ENCODE data around the gene ZIC1.

Gene ZIC1

DNA sequence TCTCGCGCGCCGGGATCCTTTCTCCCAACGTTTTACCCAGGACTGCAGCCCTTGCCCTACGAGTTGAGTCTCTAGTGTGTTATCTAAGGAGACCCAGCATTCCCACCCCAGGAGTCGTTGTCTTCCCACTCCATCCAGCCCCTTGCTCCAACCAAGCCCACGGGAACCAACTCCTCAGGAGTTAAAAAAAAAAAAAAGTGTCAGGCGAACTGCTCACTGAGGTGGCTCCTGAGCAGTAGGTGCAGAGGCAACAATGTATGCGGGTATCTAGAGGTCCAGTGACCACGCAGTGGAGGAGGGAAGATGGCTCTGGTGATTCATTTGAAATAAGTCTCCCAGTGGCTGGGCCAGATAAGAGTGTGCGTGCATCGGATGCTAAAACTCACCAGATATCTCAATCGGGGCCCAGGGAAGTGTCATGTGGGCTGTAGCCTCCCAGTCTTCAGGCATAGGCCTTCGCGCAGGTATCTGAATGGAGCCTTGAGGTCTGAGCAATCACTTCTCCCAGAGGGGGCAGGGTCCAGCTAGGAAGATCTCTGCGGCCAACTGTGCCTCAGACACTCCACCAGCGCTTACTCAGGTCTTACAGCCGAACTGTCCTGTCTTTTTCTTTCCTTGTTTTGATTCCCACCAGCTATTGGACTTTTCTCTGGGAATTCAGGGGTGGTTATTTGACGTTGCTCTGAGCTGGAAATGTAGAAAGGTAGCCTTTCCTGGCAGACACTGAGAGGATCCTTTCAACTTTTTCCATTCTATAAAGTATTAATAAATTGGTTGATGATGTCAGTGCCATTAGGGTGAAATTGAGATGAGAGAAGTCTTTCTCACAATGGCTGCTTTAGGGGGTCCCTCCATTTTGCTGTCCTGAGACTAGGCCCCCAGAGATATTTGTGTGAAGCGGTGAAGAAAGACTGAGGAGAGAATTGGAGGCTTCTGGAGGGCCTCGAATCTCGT, 23.8 kb upstream of the ZIC1 start:
- Histone ChIP-seq H3K79me1 (ENCODE audit: low read length) (no peaks in the 10 kb centered on the region), H3K36me3 (ENCODE audit: control insufficient read depth in 1 of 2, insufficient read depth in 2 of 2, low read length in 2 of 2) (no peaks in the 10 kb centered on the region), H3K4me2 (ENCODE audit: low read length) (no peak overlapping the region), H3K4me1 (ENCODE audit: control insufficient read depth in 1 of 2, insufficient read depth in 2 of 2, low read length in 2 of 2) (no peaks in the 10 kb centered on the region), H3K18ac (ENCODE audit: low read length) (no peak overlapping the region), H3K14ac (ENCODE audit: low read length) (no peak overlapping the region), H3K4ac (ENCODE audit: low read depth, low read length) (no peak overlapping the region), H4K91ac (ENCODE audit: low read depth, low read length) (no peak overlapping the region), H3K9ac (ENCODE audit: low read length) (no peak overlapping the region), H3K27me3 (ENCODE audit: insufficient read depth, low read length) (peaks cover 60% of the 10 kb centered on the region), H3K23ac (ENCODE audit: low read length) (no peak overlapping the region), H3K9me3 (ENCODE audit: insufficient read depth, low read depth, low read length) (peaks cover 1% of the 10 kb centered on the region), H3K4me3 (ENCODE audit: low read depth, low read length) (no peak overlapping the region), H2AK5ac (ENCODE audit: low read length) (no peak overlapping the region), H2BK5ac (ENCODE audit: low read depth, low read length, poor library complexity) (no peak overlapping the region), H4K12ac (ENCODE audit: low read depth, low read length) (no peak overlapping the region), H3K79me2 (ENCODE audit: control insufficient read depth, insufficient read depth, low read length, poor library complexity) (no peaks in the 10 kb centered on the region), H2BK120ac (ENCODE audit: insufficient read depth, low read length, poor library complexity) (no peak overlapping the region), H2AFZ (ENCODE audit: insufficient read depth, low read length, poor library complexity) (no peak overlapping the region), H4K8ac (ENCODE audit: low read depth, low read length) (no peak overlapping the region), H2BK12ac (ENCODE audit: low read length) (no peak overlapping the region), H3K27ac (ENCODE audit: low read depth, low read length) (no peak overlapping the region)
- WGBS (ENCODE audit: extremely low coverage, insufficient coverage, insufficient read length), result no CpG with 5 or more reads among the region's 23 CpGs
- DNase-seq, result no peak

DNA sequence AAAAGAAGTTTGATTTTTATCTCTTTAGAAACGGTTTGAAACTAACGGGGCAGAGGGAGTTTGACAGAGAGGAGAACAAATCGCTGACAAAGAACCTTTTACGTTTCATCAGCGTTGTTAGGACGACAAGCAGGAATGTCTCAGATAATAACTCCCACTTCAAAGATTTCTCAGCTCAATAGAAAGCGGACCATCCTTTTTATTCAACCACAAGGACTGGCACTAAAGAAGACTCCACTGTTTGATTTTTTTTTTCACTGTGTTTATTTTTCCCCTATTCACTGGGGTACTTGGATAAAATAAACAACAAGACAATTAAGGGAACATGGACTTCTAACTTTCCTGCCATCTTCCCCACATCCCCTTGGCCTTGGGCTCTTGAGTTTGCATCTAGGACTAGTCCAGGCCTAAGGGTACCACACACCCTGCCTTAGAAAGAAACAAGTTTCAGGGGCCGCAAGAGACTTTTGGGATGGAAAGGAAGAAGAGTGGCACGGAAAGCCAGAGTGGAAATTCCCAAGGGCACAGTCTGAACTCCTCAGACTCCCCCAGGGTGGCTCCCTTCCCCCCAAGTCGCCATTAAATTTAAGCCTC, 21.8 kb upstream of the ZIC1 start:
- no peak overlapping the region for H3K4me3 ChIP-seq (ENCODE audit: low read depth, low read length)
- no peaks in the 10 kb centered on the region for H3K36me3 ChIP-seq (ENCODE audit: control insufficient read depth in 1 of 2, insufficient read depth in 2 of 2, low read length in 2 of 2)
- H3K27ac ChIP-seq (ENCODE audit: low read depth, low read length), result no peak overlapping the region
- H3K79me2 ChIP-seq (ENCODE audit: control insufficient read depth, insufficient read depth, low read length, poor library complexity), result no peaks in the 10 kb centered on the region
- H2BK120ac ChIP-seq (ENCODE audit: insufficient read depth, low read length, poor library complexity), result no peak overlapping the region
- no peak overlapping the region for H3K4me2 ChIP-seq (ENCODE audit: low read length)
- no peak overlapping the region for H4K8ac ChIP-seq (ENCODE audit: low read depth, low read length)
- no peak overlapping the region for H2BK12ac ChIP-seq (ENCODE audit: low read length)
- H3K27me3 ChIP-seq (ENCODE audit: insufficient read depth, low read length), result peaks cover 73% of the 10 kb centered on the region
- no CpG with 5 or more reads among the region's 10 CpGs for WGBS (ENCODE audit: extremely low coverage, insufficient coverage, insufficient read length)
- no peak overlapping the region for H2AFZ ChIP-seq (ENCODE audit: insufficient read depth, low read length, poor library complexity)
- no peak overlapping the region for H3K4ac ChIP-seq (ENCODE audit: low read depth, low read length)
- no peak overlapping the region for H3K9ac ChIP-seq (ENCODE audit: low read length)
- peaks cover 7 to 8% of the 10 kb centered on the region in 2 experiments for H3K4me1 ChIP-seq (ENCODE audit: control insufficient read depth in 1 of 2, insufficient read depth in 2 of 2, low read length in 2 of 2)
- no peaks in the 10 kb centered on the region for H3K79me1 ChIP-seq (ENCODE audit: low read length)
- no peak overlapping the region for H2BK5ac ChIP-seq (ENCODE audit: low read depth, low read length, poor library complexity)
- H3K9me3 ChIP-seq (ENCODE audit: insufficient read depth, low read depth, low read length), result peaks cover 9% of the 10 kb centered on the region
- DNase-seq, result no peak
- H4K12ac ChIP-seq (ENCODE audit: low read depth, low read length), result no peak overlapping the region
- H4K91ac ChIP-seq (ENCODE audit: low read depth, low read length), result no peak overlapping the region
- no peak overlapping the region for H3K23ac ChIP-seq (ENCODE audit: low read length)
- H3K18ac ChIP-seq (ENCODE audit: low read length), result no peak overlapping the region
- no peak overlapping the region for H2AK5ac ChIP-seq (ENCODE audit: low read length)
- no peak overlapping the region for H3K14ac ChIP-seq (ENCODE audit: low read length)

DNA sequence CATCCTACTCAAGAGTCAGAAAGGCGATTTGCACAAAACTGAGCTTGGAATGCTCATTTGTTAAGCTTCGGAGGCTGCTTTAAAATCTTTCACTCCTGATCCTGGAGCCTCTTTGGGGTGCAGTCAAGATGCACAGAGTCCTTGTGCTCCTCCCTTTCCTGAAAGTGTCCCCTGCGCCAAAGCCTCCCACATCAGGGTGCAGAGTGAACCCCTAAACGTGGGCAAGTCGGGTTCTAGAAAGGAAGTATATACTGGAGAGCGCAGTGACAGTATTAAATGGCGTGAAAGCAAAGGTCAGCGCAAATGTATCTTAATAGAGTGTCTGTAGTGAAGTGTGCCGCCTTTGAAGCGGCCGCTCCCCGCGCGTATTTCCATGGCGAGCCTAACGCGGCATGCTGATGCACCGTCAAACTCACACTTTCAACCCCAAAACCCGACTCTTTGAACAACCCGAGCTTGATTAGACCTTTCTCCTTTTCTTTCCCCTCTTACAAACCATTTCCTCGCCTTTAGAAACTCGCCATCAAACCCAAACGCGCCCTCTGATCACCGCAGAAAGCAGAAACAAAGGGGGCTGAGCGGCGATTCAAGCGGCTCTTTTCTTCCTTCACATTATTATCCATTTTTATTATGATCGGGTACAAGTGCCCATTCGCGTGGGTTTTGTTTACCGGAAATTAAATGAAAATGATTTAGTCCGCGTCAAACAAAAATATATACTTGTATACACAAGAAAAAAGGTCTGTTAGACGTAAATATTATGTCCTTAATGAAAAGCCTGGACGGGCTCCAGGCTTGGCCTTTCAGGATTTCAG, 21.1 kb upstream of the ZIC1 start:
- H4K12ac ChIP-seq (ENCODE audit: low read depth, low read length), result no peak overlapping the region
- no peak overlapping the region for H4K91ac ChIP-seq (ENCODE audit: low read depth, low read length)
- DNase-seq, result no peak
- H2BK12ac ChIP-seq (ENCODE audit: low read length), result no peak overlapping the region
- H3K9me3 ChIP-seq (ENCODE audit: insufficient read depth, low read depth, low read length), result peaks cover 9% of the 10 kb centered on the region
- no peaks in the 10 kb centered on the region for H3K36me3 ChIP-seq (ENCODE audit: control insufficient read depth in 1 of 2, insufficient read depth in 2 of 2, low read length in 2 of 2)
- no peak overlapping the region for H3K9ac ChIP-seq (ENCODE audit: low read length)
- H2BK5ac ChIP-seq (ENCODE audit: low read depth, low read length, poor library complexity), result no peak overlapping the region
- H3K4me3 ChIP-seq (ENCODE audit: low read depth, low read length), result no peak overlapping the region
- H4K8ac ChIP-seq (ENCODE audit: low read depth, low read length), result no peak overlapping the region
- no peak overlapping the region for H2AK5ac ChIP-seq (ENCODE audit: low read length)
- no peak overlapping the region for H2BK120ac ChIP-seq (ENCODE audit: insufficient read depth, low read length, poor library complexity)
- H3K18ac ChIP-seq (ENCODE audit: low read length), result no peak overlapping the region
- H2AFZ ChIP-seq (ENCODE audit: insufficient read depth, low read length, poor library complexity), result no peak overlapping the region
- H3K4me2 ChIP-seq (ENCODE audit: low read length), result no peak overlapping the region
- H3K23ac ChIP-seq (ENCODE audit: low read length), result no peak overlapping the region
- WGBS (ENCODE audit: extremely low coverage, insufficient coverage, insufficient read length), result no CpG with 5 or more reads among the region's 36 CpGs
- peaks cover 75% of the 10 kb centered on the region for H3K27me3 ChIP-seq (ENCODE audit: insufficient read depth, low read length)
- H3K4me1 ChIP-seq (ENCODE audit: control insufficient read depth in 1 of 2, insufficient read depth in 2 of 2, low read length in 2 of 2), result peaks cover 9 to 11% of the 10 kb centered on the region in 2 experiments
- H3K79me2 ChIP-seq (ENCODE audit: control insufficient read depth, insufficient read depth, low read length, poor library complexity), result no peaks in the 10 kb centered on the region
- no peak overlapping the region for H3K14ac ChIP-seq (ENCODE audit: low read length)
- no peak overlapping the region for H3K27ac ChIP-seq (ENCODE audit: low read depth, low read length)
- peaks cover 2% of the 10 kb centered on the region for H3K79me1 ChIP-seq (ENCODE audit: low read length)
- H3K4ac ChIP-seq (ENCODE audit: low read depth, low read length), result no peak overlapping the region

DNA sequence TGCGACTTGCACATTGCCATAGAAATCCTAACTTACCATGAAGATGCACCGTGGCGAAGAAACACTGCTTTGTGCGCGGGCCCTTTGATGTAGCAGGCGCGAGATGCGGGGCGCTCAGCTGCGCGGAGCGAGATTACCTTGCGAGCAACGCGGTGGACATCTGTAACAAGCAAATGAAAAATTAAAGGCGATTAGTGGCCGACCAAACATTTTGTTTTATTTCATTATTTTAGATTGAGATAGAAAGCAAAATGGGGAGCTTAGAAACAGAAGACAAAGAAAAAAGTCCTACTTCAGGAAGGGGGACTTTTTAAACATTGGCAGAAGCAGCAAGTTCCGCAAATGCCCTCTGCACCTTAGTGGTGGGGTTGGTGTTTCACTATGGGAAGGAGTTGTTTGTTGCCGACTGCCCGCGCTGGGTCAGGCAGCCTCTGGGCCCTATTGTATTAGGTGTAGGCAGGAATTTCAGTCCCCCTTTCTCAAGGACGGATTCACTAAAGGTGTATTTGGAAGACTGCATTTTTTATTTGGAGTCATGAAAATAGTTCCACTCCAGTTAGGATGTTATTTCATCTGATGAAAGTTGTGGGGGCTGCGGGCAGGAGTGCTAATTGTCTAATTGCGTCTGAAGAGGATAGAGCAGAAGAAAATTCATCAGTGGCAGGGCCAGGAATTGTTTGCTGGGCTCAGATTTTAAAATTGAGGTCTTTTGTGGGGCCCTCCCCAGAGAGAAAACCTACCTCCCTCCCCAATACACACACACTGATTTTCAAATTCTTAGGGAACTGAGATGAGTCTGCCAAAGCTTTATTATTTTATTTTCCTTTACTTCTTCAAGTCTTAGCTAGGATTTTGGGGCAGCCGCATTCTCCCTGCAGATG, 20.2 kb upstream of the ZIC1 start:
- Histone ChIP-seq H3K79me1 (ENCODE audit: low read length) (peaks cover 2% of the 10 kb centered on the region), H2BK5ac (ENCODE audit: low read depth, low read length, poor library complexity) (no peak overlapping the region), H3K9ac (ENCODE audit: low read length) (no peak overlapping the region), H3K36me3 (ENCODE audit: control insufficient read depth in 1 of 2, insufficient read depth in 2 of 2, low read length in 2 of 2) (no peaks in the 10 kb centered on the region), H3K18ac (ENCODE audit: low read length) (no peak overlapping the region), H4K8ac (ENCODE audit: low read depth, low read length) (no peak overlapping the region), H2AK5ac (ENCODE audit: low read length) (no peak overlapping the region), H3K4me3 (ENCODE audit: low read depth, low read length) (no peak overlapping the region), H2BK120ac (ENCODE audit: insufficient read depth, low read length, poor library complexity) (no peak overlapping the region), H3K9me3 (ENCODE audit: insufficient read depth, low read depth, low read length) (peaks cover 9% of the 10 kb centered on the region), H3K4me2 (ENCODE audit: low read length) (no peak overlapping the region), H3K27me3 (ENCODE audit: insufficient read depth, low read length) (peaks cover 81% of the 10 kb centered on the region), H3K23ac (ENCODE audit: low read length) (no peak overlapping the region), H4K91ac (ENCODE audit: low read depth, low read length) (no peak overlapping the region), H3K4ac (ENCODE audit: low read depth, low read length) (no peak overlapping the region), H3K14ac (ENCODE audit: low read length) (no peak overlapping the region), H3K79me2 (ENCODE audit: control insufficient read depth, insufficient read depth, low read length, poor library complexity) (no peaks in the 10 kb centered on the region), H3K4me1 (ENCODE audit: control insufficient read depth in 1 of 2, insufficient read depth in 2 of 2, low read length in 2 of 2) (peaks cover 9 to 14% of the 10 kb centered on the region in 2 experiments), H3K27ac (ENCODE audit: low read depth, low read length) (no peak overlapping the region), H2BK12ac (ENCODE audit: low read length) (no peak overlapping the region), H2AFZ (ENCODE audit: insufficient read depth, low read length, poor library complexity) (no peak overlapping the region), H4K12ac (ENCODE audit: low read depth, low read length) (no peak overlapping the region)
- DNase-seq, result no peak
- no CpG with 5 or more reads among the region's 25 CpGs for WGBS (ENCODE audit: extremely low coverage, insufficient coverage, insufficient read length)
